SK-N-SH treated with all-trans-retinoic acid at 6 μM for 48 hours (cell line): ENCODE measurements around the gene NOX5.

ENCODE experiments used
- ATAC-seq: fragments of 200-7000 bp; cut with Tn5 transposase; 3 replicates; pipeline ENCODE4 v1.9.1; 2020; ENCODE audit warnings: mild to moderate bottlenecking, moderate library complexity
- ARNTL ChIP-seq: fragments of 450-650 bp; formaldehyde crosslinking; IDR thresholded peaks from 2 replicates; pipeline ENCODE4 v1.5.0; 2020; ENCODE audit warnings: low read depth, mild to moderate bottlenecking, moderate library complexity, borderline replicate concordance
- BACH2 ChIP-seq: fragments of 250-450 bp; sonication (Bioruptor Pico); IDR thresholded peaks from 2 replicates; pipeline ENCODE4 v1.9.0; 2021; ENCODE audit warnings: mild to moderate bottlenecking, borderline replicate concordance
- CREB5 ChIP-seq: fragments of 250-450 bp; sonication (Bioruptor Pico); IDR thresholded peaks from 2 replicates; pipeline ENCODE4 v1.5.1; 2020; ENCODE audit warnings: low read depth, mild to moderate bottlenecking, moderate library complexity
- CSDC2 ChIP-seq: fragments of 250-450 bp; sonication (Bioruptor Pico); IDR thresholded peaks from 2 replicates; pipeline ENCODE4 v1.5.0; 2020; ENCODE audit warnings: mild to moderate bottlenecking, moderate library complexity
- CSRNP3 ChIP-seq: fragments of 250-450 bp; sonication (Bioruptor Pico); IDR thresholded peaks from 2 replicates; pipeline ENCODE4 v1.5.1; 2021; ENCODE audit warnings: mild to moderate bottlenecking, moderate library complexity
- ESRRG ChIP-seq: fragments of 250-450 bp; sonication (Bioruptor Pico); IDR thresholded peaks from 2 replicates; pipeline ENCODE4 v1.6.1; 2021; ENCODE audit warnings: mild to moderate bottlenecking
- GLIS3 ChIP-seq: fragments of 250-450 bp; sonication (Bioruptor Pico); IDR thresholded peaks from 2 replicates; pipeline ENCODE4 v1.5.0; 2020; ENCODE audit warnings: mild to moderate bottlenecking, moderate library complexity
- ISL1 ChIP-seq: fragments of 250-450 bp; sonication (Bioruptor Pico); IDR thresholded peaks from 2 replicates; pipeline ENCODE4 v2.1.2; 2022; ENCODE audit warnings: mild to moderate bottlenecking, moderate library complexity
- OSR1 ChIP-seq: fragments of 250-450 bp; sonication (Bioruptor Pico); IDR thresholded peaks from 2 replicates; pipeline ENCODE4 v1.8.0; 2022; ENCODE audit warnings: moderate library complexity, mild to moderate bottlenecking, inconsistent platforms
- PATZ1 ChIP-seq: fragments of 250-450 bp; sonication (Bioruptor Pico); IDR thresholded peaks from 2 replicates; pipeline ENCODE4 v1.8.0; 2020; ENCODE audit warnings: mild to moderate bottlenecking, moderate library complexity, borderline replicate concordance
- POU6F1 ChIP-seq: fragments of 250-450 bp; sonication (Bioruptor Pico); IDR thresholded peaks from 2 replicates; pipeline ENCODE4 v1.8.0; 2021; ENCODE audit warnings: low read depth, mild to moderate bottlenecking, moderate library complexity, borderline replicate concordance
- PPARA ChIP-seq: fragments of 250-450 bp; sonication (Bioruptor Pico); IDR thresholded peaks from 2 replicates; pipeline ENCODE4 v1.5.0; 2020; ENCODE audit warnings: mild to moderate bottlenecking, borderline replicate concordance
- RARB ChIP-seq: fragments of 250-450 bp; sonication (Bioruptor Pico); IDR thresholded peaks from 2 replicates; pipeline ENCODE4 v1.8.0; 2021; ENCODE audit warnings: mild to moderate bottlenecking, moderate library complexity
- TOX ChIP-seq: fragments of 250-450 bp; sonication (Bioruptor Pico); IDR thresholded peaks from 2 replicates; pipeline ENCODE4 v1.8.0; 2021; ENCODE audit warnings: mild to moderate bottlenecking, moderate library complexity, borderline replicate concordance
- TSHZ2 ChIP-seq: fragments of 250-450 bp; sonication (Bioruptor Pico); IDR thresholded peaks from 2 replicates; pipeline ENCODE4 v1.5.0; 2020; ENCODE audit warnings: mild to moderate bottlenecking, moderate library complexity
- ZC3H10 ChIP-seq: fragments of 250-450 bp; sonication (Bioruptor Pico); IDR thresholded peaks from 2 replicates; pipeline ENCODE4 v1.5.1; 2021; ENCODE audit warnings: mild to moderate bottlenecking, moderate library complexity
- ZFP3 ChIP-seq: fragments of 250-450 bp; sonication (Bioruptor Pico); IDR thresholded peaks from 2 replicates; pipeline ENCODE4 v1.5.0; 2020; ENCODE audit warnings: mild to moderate bottlenecking, moderate library complexity
- ZNF565 ChIP-seq: fragments of 450-650 bp; formaldehyde crosslinking; conservative IDR thresholded peaks from 2 replicates; pipeline ENCODE4 v1.5.0; 2020; ENCODE audit warnings: low read depth, mild to moderate bottlenecking, moderate library complexity
- ZNF70 ChIP-seq: fragments of 450-650 bp; formaldehyde crosslinking; IDR thresholded peaks from 2 replicates; pipeline ENCODE4 v1.5.0; 2020; ENCODE audit warnings: mild to moderate bottlenecking, moderate library complexity
- ZNF8 ChIP-seq: fragments of 450-650 bp; formaldehyde crosslinking; IDR thresholded peaks from 2 replicates; pipeline ENCODE4 v1.5.0; 2020; ENCODE audit warnings: mild to moderate bottlenecking, moderate library complexity

Gene NOX5

GRCh38 chr15:68983961-68984481, 30.5 kb upstream of the NOX5 start:
- no peak for ATAC-seq
- TF ChIP-seq RARB (CRISPR knock-in tag) (no peak), PPARA (no peak), BACH2 (no peak), CSDC2 (CRISPR knock-in tag) (no peak), ZC3H10 (CRISPR knock-in tag) (no peak), ZNF565 (no peak), GLIS3 (no peak), ZFP3 (CRISPR knock-in tag) (no peak), POU6F1 (CRISPR knock-in tag) (no peak)

- no peak for TF ChIP-seq TOX (CRISPR knock-in tag)
- no peak for TF ChIP-seq ZC3H10 (CRISPR knock-in tag)
- TF ChIP-seq ESRRG (CRISPR knock-in tag), result no peak
- no peak for TF ChIP-seq ZFP3 (CRISPR knock-in tag)
- ATAC-seq, result no peak
Observed at GRCh38 chr15:68984586-68984985, 29.9 kb upstream of the NOX5 start.

- no peak for TF ChIP-seq ZNF8 (CRISPR knock-in tag)
- no peak for TF ChIP-seq ZFP3 (CRISPR knock-in tag)
- TF ChIP-seq ISL1 (CRISPR knock-in tag), result no peak
- TF ChIP-seq RARB (CRISPR knock-in tag), result no peak
- TF ChIP-seq TSHZ2 (CRISPR knock-in tag), result no peak
- no peak for TF ChIP-seq ZNF70 (CRISPR knock-in tag)
- TF ChIP-seq CSDC2 (CRISPR knock-in tag), result no peak
- no peak for TF ChIP-seq OSR1 (CRISPR knock-in tag)
- no peak for TF ChIP-seq CREB5 (CRISPR knock-in tag)
- TF ChIP-seq ZC3H10 (CRISPR knock-in tag), result no peak
- TF ChIP-seq BACH2, result no peak
- no peak for TF ChIP-seq ESRRG (CRISPR knock-in tag)
- no peak for TF ChIP-seq PATZ1 (CRISPR knock-in tag)
- no peak for TF ChIP-seq ZNF565
- ATAC-seq, result no peak
Observed at GRCh38 chr15:68985361-68985891, 29.1 kb upstream of the NOX5 start.

GRCh38 chr15:68986322-68986721, 28.2 kb upstream of the NOX5 start:
- no peak for ATAC-seq
- no peak for TF ChIP-seq ARNTL (CRISPR knock-in tag)
- TF ChIP-seq RARB (CRISPR knock-in tag), result no peak
- no peak for TF ChIP-seq ZNF8 (CRISPR knock-in tag)
- TF ChIP-seq ZFP3 (CRISPR knock-in tag), result no peak
- no peak for TF ChIP-seq ISL1 (CRISPR knock-in tag)
- no peak for TF ChIP-seq ESRRG (CRISPR knock-in tag)
- TF ChIP-seq ZNF70 (CRISPR knock-in tag), result no peak
- no peak for TF ChIP-seq ZNF565
- TF ChIP-seq PPARA, result no peak
- no peak for TF ChIP-seq CSDC2 (CRISPR knock-in tag)
- no peak for TF ChIP-seq GLIS3
- no peak for TF ChIP-seq CSRNP3 (CRISPR knock-in tag)
- no peak for TF ChIP-seq OSR1 (CRISPR knock-in tag)
- TF ChIP-seq BACH2, result no peak
- no peak for TF ChIP-seq POU6F1 (CRISPR knock-in tag)
- TF ChIP-seq TSHZ2 (CRISPR knock-in tag), result no peak
